H4 (cell line): ENCODE measurements around the gene ERCC6L. TPM values are rescaled to one million over a fixed set of nuclear protein-coding genes. Genes with fewer than 3 reads are reported as not detected.

Experiments used
- DNase-seq: peaks from one replicate; pipeline ENCODE4 v3.0.0-alpha.2; 2015; ENCODE audit warnings: low spot score
- total RNA-seq: library from RNA; depleted of rRNA; stranded (reverse); fragments of >200 nt; shearing (Covaris generic); gene quantifications from 2 replicates; pipeline ENCODE4 v1.2.3, GENCODE V29; 2014; rRNA removed

Gene ERCC6L, protein sequence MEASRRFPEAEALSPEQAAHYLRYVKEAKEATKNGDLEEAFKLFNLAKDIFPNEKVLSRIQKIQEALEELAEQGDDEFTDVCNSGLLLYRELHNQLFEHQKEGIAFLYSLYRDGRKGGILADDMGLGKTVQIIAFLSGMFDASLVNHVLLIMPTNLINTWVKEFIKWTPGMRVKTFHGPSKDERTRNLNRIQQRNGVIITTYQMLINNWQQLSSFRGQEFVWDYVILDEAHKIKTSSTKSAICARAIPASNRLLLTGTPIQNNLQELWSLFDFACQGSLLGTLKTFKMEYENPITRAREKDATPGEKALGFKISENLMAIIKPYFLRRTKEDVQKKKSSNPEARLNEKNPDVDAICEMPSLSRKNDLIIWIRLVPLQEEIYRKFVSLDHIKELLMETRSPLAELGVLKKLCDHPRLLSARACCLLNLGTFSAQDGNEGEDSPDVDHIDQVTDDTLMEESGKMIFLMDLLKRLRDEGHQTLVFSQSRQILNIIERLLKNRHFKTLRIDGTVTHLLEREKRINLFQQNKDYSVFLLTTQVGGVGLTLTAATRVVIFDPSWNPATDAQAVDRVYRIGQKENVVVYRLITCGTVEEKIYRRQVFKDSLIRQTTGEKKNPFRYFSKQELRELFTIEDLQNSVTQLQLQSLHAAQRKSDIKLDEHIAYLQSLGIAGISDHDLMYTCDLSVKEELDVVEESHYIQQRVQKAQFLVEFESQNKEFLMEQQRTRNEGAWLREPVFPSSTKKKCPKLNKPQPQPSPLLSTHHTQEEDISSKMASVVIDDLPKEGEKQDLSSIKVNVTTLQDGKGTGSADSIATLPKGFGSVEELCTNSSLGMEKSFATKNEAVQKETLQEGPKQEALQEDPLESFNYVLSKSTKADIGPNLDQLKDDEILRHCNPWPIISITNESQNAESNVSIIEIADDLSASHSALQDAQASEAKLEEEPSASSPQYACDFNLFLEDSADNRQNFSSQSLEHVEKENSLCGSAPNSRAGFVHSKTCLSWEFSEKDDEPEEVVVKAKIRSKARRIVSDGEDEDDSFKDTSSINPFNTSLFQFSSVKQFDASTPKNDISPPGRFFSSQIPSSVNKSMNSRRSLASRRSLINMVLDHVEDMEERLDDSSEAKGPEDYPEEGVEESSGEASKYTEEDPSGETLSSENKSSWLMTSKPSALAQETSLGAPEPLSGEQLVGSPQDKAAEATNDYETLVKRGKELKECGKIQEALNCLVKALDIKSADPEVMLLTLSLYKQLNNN
- 8.6 and 13.1 TPM in 2 replicates for total RNA-seq

GRCh38 chrX:72238721-72239475 is at the start of gene ERCC6L:
TSS of gene ERCC6L (minus strand) at chrX:72239027. CDS start at chrX:72238911, 116 bp downstream.
- peak; percentile 85 for DNase-seq

GRCh38 chrX:72282302-72282701 is 43.5 kb upstream of the ERCC6L start:
- DNase-seq: no peak

GRCh38 chrX:72280321-72280845 is 41.6 kb upstream of the ERCC6L start:
- no peak for DNase-seq

DNA sequence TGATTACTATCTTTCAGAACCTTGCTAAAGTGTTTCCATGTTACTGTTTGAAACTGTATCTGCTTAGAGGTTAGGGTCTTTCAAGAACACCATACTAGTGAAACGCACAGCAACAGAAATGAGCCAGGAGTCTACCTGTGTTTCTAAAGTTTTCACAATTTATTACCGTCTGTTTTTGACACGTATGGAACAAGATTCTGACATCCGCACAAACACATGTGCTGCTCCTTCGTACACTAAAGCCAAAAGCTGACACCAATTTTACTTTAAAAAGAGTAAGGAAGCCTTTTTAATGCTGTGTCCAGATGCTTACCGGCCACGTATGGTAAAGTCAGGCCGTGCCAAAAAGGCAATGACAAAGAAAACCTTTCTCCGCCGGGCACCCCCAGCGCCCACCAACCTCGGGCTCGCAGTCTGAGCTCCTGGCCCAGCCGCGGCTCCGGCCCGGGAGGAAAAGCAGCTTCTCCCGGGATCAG is 37.7 kb upstream of the ERCC6L start:
- no peak for DNase-seq

- DNase-seq: no peak
Measured at GRCh38 chrX:72274526-72274925, 35.7 kb upstream of the ERCC6L start.

GRCh38 chrX:72273718-72274117 is 34.9 kb upstream of the ERCC6L start:
- no peak for DNase-seq

GRCh38 chrX:72272868-72273267 is 34.0 kb upstream of the ERCC6L start:
- peak; percentile 33 for DNase-seq

GRCh38 chrX:72271812-72272211 is 33.0 kb upstream of the ERCC6L start:
- DNase-seq: no peak

DNA sequence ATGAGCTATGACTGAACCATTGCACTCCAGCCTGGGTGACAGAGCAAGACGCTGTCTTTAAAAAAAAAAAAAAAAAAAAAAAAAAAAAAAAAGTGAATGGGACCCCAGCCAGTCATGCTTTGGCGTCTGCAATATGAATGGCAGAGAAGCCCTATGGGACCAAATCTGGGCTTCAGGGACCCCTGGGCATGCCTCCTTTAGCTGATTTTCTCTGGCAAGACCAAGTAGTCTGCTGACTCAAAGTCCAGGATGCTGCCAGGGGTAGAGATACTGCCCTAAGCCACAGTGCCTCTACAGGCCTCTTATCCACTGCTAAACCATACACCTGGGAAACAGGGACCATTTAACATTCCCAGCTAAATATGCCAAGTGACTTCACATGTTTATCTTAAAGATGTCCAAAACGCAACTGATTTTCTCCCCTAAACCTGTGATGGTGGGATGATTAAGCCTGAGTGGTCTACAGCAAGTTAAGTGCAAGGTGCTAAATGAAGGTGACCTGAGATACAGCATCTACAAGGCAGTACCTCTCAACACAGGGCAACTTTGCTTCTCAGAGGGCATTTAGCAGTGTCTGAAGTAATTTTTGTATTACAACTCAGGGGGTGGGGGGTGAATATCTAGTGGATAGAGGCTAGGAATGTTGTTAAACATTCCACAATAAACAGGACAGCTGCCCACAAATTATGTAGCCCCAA is 32.4 kb upstream of the ERCC6L start:
- DNase-seq: no peak

DNA sequence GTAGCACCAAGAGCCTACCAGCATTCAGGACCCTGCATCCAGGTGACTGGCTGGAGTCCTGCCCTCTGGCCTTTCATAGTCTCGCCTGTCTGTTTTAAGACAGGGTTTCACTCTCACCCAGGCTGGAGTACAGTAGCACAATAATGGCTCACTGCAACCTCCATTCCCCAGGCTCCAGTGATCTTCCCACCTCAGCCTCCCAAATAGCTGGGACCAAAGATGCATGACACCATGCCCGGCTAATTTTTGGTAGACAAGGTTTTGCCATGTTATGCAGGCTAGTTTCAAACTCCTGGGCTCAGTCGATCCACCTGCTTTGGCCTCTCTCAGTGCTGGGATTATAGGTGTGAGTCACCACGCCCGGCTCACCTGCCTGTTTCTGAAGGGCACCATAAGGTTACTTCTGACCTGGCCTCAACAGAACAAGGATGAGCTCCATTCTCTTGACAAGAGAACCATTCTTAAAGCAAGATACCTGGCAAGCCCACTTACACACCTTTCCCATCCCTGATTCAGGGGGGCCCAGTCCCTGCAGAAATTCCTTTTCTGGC is 31.6 kb upstream of the ERCC6L start:
- no peak for DNase-seq

DNA sequence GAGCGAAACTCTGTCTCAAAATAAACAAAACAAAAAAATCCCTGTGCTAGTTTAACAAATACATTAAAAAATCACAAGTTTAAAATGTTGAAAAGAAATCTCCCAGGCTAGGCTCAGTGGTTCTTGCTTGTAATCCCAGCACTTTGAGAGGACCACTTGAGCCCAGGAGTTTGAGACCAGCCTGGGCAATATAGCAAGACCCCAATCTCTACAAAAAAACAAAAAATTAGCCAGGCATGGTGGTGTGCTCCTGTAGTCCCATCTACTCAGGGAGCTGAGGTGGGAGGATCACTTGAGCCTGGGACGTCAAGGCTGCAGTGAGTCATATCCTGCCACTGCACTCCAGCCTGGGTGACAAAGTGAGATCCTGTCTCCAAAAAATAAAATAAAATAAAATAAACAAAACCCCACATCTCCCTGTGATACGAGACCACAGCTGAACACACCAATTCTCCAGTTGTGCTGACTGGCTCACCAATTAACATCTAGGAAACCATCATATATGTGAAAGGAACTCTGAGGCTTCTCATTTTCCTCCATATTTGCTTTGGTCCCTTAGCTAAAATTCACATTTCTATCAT is 30.9 kb upstream of the ERCC6L start:
- peak; percentile 71 for DNase-seq

DNA sequence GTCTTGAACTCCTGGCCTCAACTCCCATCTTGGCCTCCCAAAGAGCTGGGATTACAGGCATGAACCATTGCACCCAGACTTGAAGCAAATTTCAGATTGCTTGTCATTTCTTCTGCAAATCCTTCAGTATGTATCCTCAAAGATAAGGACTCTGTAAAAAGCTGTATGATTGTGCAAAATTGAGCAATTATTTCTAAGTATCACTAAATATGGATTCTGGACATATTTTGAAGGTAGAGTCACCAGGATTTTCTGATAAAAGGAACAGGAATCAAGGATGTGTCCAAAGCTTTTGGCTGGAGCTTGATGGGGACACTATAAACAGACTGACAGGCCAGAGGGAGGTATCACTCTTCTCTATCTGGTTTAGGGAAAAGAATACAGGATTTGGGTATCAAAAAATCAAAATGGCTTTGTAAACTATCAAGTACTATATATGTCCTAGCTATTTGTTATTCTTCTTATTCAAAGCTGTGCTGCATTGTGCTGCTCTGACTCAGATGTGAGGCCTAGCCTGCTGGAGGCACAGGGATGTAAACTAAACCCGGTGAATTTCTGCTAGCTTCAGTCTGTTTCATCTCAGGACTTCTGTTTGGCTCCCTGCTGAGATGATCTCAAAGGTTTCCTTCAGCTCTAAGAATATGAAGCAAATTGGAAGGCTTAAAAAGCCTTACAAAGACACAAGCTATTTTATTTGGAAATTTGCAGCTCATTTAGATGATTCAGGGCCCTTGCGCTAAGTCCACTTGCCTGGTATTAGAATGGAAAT is 30.0 kb upstream of the ERCC6L start:
- no peak for DNase-seq

DNA sequence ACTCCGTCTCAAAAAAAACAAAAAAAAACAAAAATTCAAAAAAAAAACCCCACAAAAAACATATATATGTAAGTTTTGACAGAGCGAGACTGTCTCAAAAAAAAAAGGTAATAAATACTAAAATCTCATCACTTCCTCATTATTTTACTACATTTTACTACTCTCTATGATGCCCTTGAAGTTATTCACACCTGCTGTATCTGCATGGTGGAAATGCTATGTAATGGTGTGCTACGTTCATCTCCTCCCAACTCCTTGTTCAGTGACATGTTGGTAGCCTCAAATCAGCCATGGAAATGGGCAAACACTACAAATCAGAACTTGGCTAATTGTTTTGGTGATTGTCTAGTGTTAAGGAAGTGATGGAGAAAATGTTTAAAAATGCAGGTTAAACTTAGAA is 26.4 kb upstream of the ERCC6L start:
- DNase-seq: no peak

DNA sequence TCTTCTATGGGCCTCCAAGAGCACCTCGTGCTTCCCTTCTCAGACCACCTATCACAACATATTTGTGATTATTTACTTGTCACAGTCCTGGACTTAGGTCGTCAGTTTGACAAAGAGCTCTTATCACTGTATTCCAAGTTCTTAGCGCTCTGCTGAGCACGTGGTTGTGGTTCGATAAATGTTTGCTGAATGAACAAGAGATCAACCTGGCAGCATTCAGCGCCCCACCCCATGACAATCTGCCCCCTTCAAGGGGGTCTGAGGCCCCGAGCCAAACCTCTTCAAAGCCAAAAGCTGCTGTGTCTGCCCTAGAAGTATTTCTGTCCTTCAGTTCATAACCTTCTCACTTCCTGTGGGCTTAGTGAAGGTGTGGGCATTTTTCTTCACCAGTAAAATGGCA is 23.2 kb upstream of the ERCC6L start:
- DNase-seq: no peak

GRCh38 chrX:72260448-72260847 is 21.6 kb upstream of the ERCC6L start:
- DNase-seq: no peak

DNA sequence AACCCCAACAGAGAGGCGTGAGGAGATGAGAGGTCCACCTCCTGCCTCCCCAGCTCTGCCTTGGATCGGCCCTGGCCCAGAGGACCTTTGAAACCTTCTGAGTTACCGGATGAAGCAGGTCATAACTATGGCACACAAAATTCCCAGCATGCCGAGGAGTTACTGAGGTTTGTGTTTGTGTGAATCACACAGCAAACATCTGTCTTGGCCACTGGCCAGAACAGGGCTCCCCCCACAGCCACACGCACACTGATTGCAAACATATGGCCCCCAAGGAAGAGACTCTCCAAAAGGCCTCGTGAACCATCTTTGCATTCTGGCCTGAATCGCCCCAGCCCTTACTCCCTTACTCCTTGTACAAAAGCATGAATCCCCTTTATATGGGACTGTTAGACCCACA is 19.3 kb upstream of the ERCC6L start:
- peak; percentile 58 for DNase-seq

DNA sequence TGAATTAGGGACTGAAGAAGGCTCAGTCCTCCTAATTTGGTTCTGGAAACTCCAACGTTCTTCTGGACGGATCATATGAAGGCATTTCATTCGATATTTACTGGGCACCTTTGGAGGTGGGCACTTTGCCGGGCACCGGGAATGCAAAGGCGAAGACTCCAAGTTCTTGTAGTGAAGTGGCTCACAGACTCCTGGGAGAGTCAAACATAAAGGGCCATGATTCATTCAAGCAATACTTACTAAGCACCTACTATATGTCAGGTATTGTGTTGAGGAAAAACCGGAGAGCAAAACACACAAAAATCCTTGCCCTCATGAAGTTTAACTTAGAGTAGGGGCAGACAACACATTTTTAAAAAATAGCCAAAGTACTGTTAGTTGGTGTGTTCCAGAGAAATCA is 17.0 kb upstream of the ERCC6L start:
- no peak for DNase-seq

DNA sequence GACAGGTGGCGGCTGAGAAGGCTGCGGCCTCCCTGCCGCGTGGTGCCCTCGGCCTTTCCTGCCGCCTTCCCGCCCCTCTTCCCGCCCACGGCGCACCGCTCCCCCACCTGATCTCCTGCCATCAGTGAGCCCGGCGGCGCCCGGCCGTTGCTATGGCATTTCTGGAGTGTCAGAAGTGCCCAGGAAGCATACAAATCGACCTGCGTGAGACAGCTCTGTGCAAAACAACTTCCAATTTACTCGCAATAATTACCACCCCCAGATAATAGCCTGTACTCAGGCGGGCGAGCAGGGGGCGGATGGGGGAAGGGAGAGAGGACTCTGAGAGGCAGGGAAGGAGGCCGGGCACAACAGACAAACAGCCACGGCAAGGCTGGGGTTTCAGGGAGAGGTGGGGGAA is 16.6 kb upstream of the ERCC6L start:
- DNase-seq: no peak

- DNase-seq: no peak
Measured at GRCh38 chrX:72254816-72255215, 16.0 kb upstream of the ERCC6L start.
